ENCODE measurements around the gene VAV1. TPM values are rescaled to one million over a fixed set of nuclear protein-coding genes. Genes with fewer than 3 reads are reported as not detected.
A peak's percentile ranks its signal among the peaks of the same experiment; 100 is the strongest.

The VAV1 gene, protein sequence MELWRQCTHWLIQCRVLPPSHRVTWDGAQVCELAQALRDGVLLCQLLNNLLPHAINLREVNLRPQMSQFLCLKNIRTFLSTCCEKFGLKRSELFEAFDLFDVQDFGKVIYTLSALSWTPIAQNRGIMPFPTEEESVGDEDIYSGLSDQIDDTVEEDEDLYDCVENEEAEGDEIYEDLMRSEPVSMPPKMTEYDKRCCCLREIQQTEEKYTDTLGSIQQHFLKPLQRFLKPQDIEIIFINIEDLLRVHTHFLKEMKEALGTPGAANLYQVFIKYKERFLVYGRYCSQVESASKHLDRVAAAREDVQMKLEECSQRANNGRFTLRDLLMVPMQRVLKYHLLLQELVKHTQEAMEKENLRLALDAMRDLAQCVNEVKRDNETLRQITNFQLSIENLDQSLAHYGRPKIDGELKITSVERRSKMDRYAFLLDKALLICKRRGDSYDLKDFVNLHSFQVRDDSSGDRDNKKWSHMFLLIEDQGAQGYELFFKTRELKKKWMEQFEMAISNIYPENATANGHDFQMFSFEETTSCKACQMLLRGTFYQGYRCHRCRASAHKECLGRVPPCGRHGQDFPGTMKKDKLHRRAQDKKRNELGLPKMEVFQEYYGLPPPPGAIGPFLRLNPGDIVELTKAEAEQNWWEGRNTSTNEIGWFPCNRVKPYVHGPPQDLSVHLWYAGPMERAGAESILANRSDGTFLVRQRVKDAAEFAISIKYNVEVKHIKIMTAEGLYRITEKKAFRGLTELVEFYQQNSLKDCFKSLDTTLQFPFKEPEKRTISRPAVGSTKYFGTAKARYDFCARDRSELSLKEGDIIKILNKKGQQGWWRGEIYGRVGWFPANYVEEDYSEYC
- total RNA-seq (2014; rRNA removed; shearing (Covaris generic)): not detected in 2 replicates
- not detected in 2 replicates for polyA plus RNA-seq (2016; fragmentation: Nextera tagmentation; extraction: Ambion mirVana)

- no peaks in the 10 kb centered on the region for H3K27me3 ChIP-seq (replicated peaks; ENCODE audit: insufficient read depth)
- in situ Hi-C loops (cut with MboI): no loop called here
- no peaks in the 10 kb centered on the region for H3K9me2 ChIP-seq (ENCODE audit: insufficient read depth)
- no peak within 1 kb of the TSS for H3K4me3 ChIP-seq
- no peaks in the 10 kb centered on the region for H3F3A ChIP-seq (ENCODE audit: insufficient read depth)
- 76 to 82% methylated on average over 11 to 25 of the region's 25 CpGs for WGBS, 2 experiments (ENCODE audit: low coverage in 1 of 2, low lambda C conversion rate in 2 of 2, missing lambda C conversion rate in 2 of 2)
- no peaks in the 10 kb centered on the region for H3K4me1 ChIP-seq (ENCODE audit: insufficient read depth)
- no peaks in the 10 kb centered on the region for H3K9me3 ChIP-seq (ENCODE audit: low read depth)
- no peaks in the 10 kb centered on the region for H3K79me2 ChIP-seq (ENCODE audit: insufficient read depth)
- no peak within 1 kb of the TSS for H3K4me2 ChIP-seq (ENCODE audit: unreplicated experiment)
- H3K27ac ChIP-seq: no peak within 1 kb of the TSS
- no peaks in the 10 kb centered on the region for H3K36me3 ChIP-seq (ENCODE audit: low read depth)
- no peak for DNase-seq
- no peaks in the 10 kb centered on the region for H4K20me1 ChIP-seq (ENCODE audit: insufficient read depth)
- no peak within 1 kb of the TSS for H3K9ac ChIP-seq
- TF ChIP-seq EZH2 (IDR thresholded peaks at IDR 0.05; ENCODE audit: insufficient read depth, poor library complexity, severe bottlenecking): no peak
- TF ChIP-seq EZH2phosphoT487 (IDR thresholded peaks at IDR 0.05; ENCODE audit: insufficient read depth, low read depth): no peak
- H2AFZ ChIP-seq: no peak within 1 kb of the TSS
Measured at GRCh38 chr19:6772028-6772865, at the start of gene VAV1. Gene VAV1 (plus strand): TSS chr19:6772708. CDS start chr19:6772808, 100 bp downstream.

GRCh38 chr19:6723108-6723618 lies 49.3 kb upstream of the VAV1 start:
- DNase-seq: peak; percentile 61
- peak overlapping the region; percentile 54 for H3K4me2 ChIP-seq (ENCODE audit: unreplicated experiment)

GRCh38 chr19:6723738-6724137 lies 48.8 kb upstream of the VAV1 start:
- TF ChIP-seq EZH2phosphoT487 (IDR thresholded peaks at IDR 0.05; ENCODE audit: insufficient read depth, low read depth): no peak
- TF ChIP-seq EZH2 (IDR thresholded peaks at IDR 0.05; ENCODE audit: insufficient read depth, poor library complexity, severe bottlenecking): no peak
- WGBS, 2 experiments (ENCODE audit: low coverage in 1 of 2, low lambda C conversion rate in 2 of 2, missing lambda C conversion rate in 2 of 2): 66 to 73% methylated on average over 5 of the region's 5 CpGs

More at GRCh38 chr19:6723108-6723618, 49.3 kb upstream of the VAV1 start:
- Histone ChIP-seq H3K36me3 (ENCODE audit: low read depth) (no peaks in the 10 kb centered on the region), H3K4me1 (ENCODE audit: insufficient read depth) (peaks cover 19% of the 10 kb centered on the region), H3K9me3 (ENCODE audit: low read depth) (no peaks in the 10 kb centered on the region), H3K9ac (no peak overlapping the region), H2AFZ (peak overlapping the region; percentile 65), H3K27ac (no peak overlapping the region), H3F3A (ENCODE audit: insufficient read depth) (peaks cover 4% of the 10 kb centered on the region; the same call in 1 of the 2 replicates), H4K20me1 (ENCODE audit: insufficient read depth) (no peaks in the 10 kb centered on the region), H3K27me3 (replicated peaks; ENCODE audit: insufficient read depth) (no peaks in the 10 kb centered on the region), H3K79me2 (ENCODE audit: insufficient read depth) (no peaks in the 10 kb centered on the region), H3K9me2 (ENCODE audit: insufficient read depth) (no peaks in the 10 kb centered on the region), H3K4me3 (peak overlapping the region; percentile 34)
- in situ Hi-C loops (cut with MboI): no loop called here
- 3% methylated on average over 13 of the region's 13 CpGs for WGBS, 2 experiments (ENCODE audit: low coverage in 1 of 2, low lambda C conversion rate in 2 of 2, missing lambda C conversion rate in 2 of 2)
- TF ChIP-seq EZH2 (IDR thresholded peaks at IDR 0.05; ENCODE audit: insufficient read depth, poor library complexity, severe bottlenecking) (no peak), EZH2phosphoT487 (IDR thresholded peaks at IDR 0.05; ENCODE audit: insufficient read depth, low read depth) (no peak)

More at GRCh38 chr19:6723738-6724137, 48.8 kb upstream of the VAV1 start:
- Histone ChIP-seq H3K79me2 (ENCODE audit: insufficient read depth) (no peaks in the 10 kb centered on the region), H3K36me3 (ENCODE audit: low read depth) (no peaks in the 10 kb centered on the region), H3K9me2 (ENCODE audit: insufficient read depth) (no peaks in the 10 kb centered on the region), H2AFZ (peak overlapping the region; percentile 65), H3F3A (ENCODE audit: insufficient read depth) (peaks cover 4% of the 10 kb centered on the region; the same call in 1 of the 2 replicates), H3K27ac (no peak overlapping the region), H3K4me3 (no peak overlapping the region), H3K27me3 (replicated peaks; ENCODE audit: insufficient read depth) (no peaks in the 10 kb centered on the region), H3K9me3 (ENCODE audit: low read depth) (no peaks in the 10 kb centered on the region), H3K4me2 (ENCODE audit: unreplicated experiment) (peak overlapping the region; percentile 54), H3K4me1 (ENCODE audit: insufficient read depth) (peaks cover 19% of the 10 kb centered on the region), H3K9ac (no peak overlapping the region), H4K20me1 (ENCODE audit: insufficient read depth) (no peaks in the 10 kb centered on the region)
- DNase-seq: no peak
- in situ Hi-C loops (cut with MboI): no loop called here
